ENCODE measurements around the gene FBXW8.

FBXW8 gene

DNA sequence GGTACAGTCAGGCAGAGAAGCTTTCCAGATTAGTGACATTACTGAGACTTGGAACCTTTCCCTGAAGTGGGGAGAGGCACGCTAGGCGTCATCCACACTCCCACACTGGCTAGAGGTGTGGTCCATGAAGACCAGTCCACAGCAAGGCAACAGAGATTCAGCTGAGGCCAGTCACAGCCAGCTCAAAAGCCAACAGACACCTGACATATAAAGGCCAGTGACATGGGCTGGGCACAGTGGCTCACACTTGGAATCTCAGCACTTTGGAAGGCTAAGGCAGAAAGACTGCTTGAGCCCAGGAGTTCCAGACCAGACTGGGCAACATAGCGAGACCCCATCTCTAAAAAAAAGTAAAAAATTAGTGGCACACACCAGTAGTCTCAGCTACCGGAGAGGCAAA, 40.4 kb upstream of the FBXW8 start:
- Histone ChIP-seq H3K79me2 (ENCODE audit: control insufficient read depth, low read length) (peaks cover 83% of the 10 kb centered on the region), H3K36me3 (ENCODE audit: control insufficient read depth, low read length) (peaks cover 76% of the 10 kb centered on the region), H4K20me1 (ENCODE audit: control insufficient read depth, insufficient read depth, low read depth, low read length) (no peaks in the 10 kb centered on the region), H3K4me1 (ENCODE audit: control insufficient read depth, low read length) (peaks cover 54% of the 10 kb centered on the region), H3K27ac (ENCODE audit: low read depth, low read length) (no peak overlapping the region), H3K9me2 (replicated peaks; ENCODE audit: control insufficient read depth, low read length) (no peaks in the 10 kb centered on the region), H3F3A (ENCODE audit: control insufficient read depth, insufficient read depth) (0 out of 2 replicates have a peak, but pooled peaks cover 2% of the 10 kb centered on the region), H3K4me3 (ENCODE audit: low read length) (no peak overlapping the region), H3K27me3 (ENCODE audit: control insufficient read depth, low read length) (no peaks in the 10 kb centered on the region), H3K9me3 (ENCODE audit: control insufficient read depth, insufficient read depth, low read length) (no peaks in the 10 kb centered on the region), H3K4me2 (ENCODE audit: low read length) (no peak overlapping the region)
- TF ChIP-seq, protein P1, sequence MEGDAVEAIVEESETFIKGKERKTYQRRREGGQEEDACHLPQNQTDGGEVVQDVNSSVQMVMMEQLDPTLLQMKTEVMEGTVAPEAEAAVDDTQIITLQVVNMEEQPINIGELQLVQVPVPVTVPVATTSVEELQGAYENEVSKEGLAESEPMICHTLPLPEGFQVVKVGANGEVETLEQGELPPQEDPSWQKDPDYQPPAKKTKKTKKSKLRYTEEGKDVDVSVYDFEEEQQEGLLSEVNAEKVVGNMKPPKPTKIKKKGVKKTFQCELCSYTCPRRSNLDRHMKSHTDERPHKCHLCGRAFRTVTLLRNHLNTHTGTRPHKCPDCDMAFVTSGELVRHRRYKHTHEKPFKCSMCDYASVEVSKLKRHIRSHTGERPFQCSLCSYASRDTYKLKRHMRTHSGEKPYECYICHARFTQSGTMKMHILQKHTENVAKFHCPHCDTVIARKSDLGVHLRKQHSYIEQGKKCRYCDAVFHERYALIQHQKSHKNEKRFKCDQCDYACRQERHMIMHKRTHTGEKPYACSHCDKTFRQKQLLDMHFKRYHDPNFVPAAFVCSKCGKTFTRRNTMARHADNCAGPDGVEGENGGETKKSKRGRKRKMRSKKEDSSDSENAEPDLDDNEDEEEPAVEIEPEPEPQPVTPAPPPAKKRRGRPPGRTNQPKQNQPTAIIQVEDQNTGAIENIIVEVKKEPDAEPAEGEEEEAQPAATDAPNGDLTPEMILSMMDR (IDR thresholded peaks at IDR 0.05; ENCODE audit: low read depth, low read length, poor library complexity, severe bottlenecking): no peak
- TF ChIP-seq EZH2phosphoT487 (IDR thresholded peaks at IDR 0.05; ENCODE audit: borderline replicate concordance, low read length): no peak

DNA sequence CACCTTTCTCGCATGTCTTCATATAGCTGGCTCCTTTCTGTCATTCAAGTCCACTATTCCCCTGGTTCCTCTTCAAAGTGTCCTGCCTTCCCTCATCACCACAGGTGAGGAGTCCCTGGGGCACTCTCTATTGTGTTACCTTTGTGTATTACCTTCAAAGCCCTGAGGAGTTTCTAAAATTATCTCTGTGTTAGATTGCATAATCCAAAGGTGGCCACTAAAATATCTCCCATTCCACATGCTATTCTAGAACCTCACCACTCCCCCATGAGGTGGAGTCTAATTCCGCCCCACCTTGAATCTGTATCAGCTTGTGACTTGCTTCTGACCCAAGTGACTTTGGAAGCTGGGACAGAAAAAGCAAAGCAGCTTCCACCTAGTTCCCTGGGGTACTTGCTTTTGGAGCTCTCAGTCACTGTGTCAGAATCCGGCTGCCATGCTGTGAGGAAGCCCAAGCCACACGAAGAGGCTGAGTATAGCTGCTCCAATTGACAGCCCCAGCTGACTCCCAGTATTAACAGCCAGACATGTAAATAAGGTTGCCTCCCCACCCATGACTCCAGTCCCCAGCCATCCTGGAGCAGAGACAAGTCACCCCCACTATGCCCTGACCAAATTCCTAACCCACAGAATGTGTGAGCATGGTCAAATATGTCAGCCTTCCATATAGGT, 36.3 kb upstream of the FBXW8 start:
- Histone ChIP-seq H3K79me2 (ENCODE audit: control insufficient read depth, low read length) (peaks cover 89% of the 10 kb centered on the region), H3K27ac (ENCODE audit: low read depth, low read length) (no peak overlapping the region)

DNA sequence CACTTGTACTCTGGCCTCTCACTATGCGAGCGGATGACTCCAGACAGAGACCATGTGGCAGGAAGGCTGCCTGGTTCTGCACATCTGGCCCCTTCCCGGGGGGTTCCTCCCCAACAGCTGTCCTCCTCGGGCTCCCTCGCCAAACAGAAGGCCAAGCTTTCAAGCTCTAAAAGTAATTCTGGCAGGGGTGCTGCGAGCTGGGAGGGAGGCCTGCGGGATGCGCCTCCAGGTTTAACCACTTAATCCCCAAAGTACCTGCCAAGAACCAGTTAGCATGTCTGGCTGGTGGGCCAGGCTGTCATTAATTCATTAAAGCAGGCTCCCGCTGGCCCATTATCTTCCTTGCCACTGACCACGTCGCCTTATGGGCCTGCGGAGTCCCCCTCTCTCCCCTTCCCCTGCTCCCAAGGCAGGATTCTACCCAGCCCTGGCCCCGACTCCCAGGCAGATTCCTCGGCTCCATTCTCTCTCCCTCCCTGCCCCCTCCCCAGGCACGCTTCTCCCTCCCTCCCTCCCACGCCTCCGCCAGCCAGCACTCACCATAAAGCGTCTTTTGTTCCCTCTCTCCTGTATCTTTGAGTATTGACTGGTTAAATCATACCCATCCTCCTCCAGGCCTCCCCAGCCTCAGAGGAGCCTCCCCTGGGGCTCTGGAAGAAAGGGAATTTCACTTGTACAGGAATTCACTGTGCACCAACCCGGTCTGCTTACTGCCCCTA, 34.4 kb upstream of the FBXW8 start:
- Histone ChIP-seq H3K4me3 (ENCODE audit: low read length) (no peak overlapping the region), H3K79me2 (ENCODE audit: control insufficient read depth, low read length) (peaks cover 88% of the 10 kb centered on the region)
- no peak for TF ChIP-seq EZH2phosphoT487 (IDR thresholded peaks at IDR 0.05; ENCODE audit: borderline replicate concordance, low read length)
- TF ChIP-seq, protein P1 (IDR thresholded peaks at IDR 0.05; ENCODE audit: low read depth, low read length, poor library complexity, severe bottlenecking): no peak

More for the DNA sequence above, 36.3 kb upstream of the FBXW8 start:
- Histone ChIP-seq H3K9me3 (ENCODE audit: control insufficient read depth, insufficient read depth, low read length) (no peaks in the 10 kb centered on the region), H3K4me1 (ENCODE audit: control insufficient read depth, low read length) (peaks cover 63% of the 10 kb centered on the region), H3K4me2 (ENCODE audit: low read length) (peak overlapping the region; percentile 40), H3K4me3 (ENCODE audit: low read length) (0 out of 2 replicates have a peak overlapping the region, but pooled peaks have one; percentile 12), H3K27me3 (ENCODE audit: control insufficient read depth, low read length) (no peaks in the 10 kb centered on the region), H3F3A (ENCODE audit: control insufficient read depth, insufficient read depth) (no peaks in the 10 kb centered on the region), H3K9me2 (replicated peaks; ENCODE audit: control insufficient read depth, low read length) (no peaks in the 10 kb centered on the region), H3K36me3 (ENCODE audit: control insufficient read depth, low read length) (peaks cover 80% of the 10 kb centered on the region), H4K20me1 (ENCODE audit: control insufficient read depth, insufficient read depth, low read depth, low read length) (peaks cover 9% of the 10 kb centered on the region)
- TF ChIP-seq EZH2phosphoT487 (IDR thresholded peaks at IDR 0.05; ENCODE audit: borderline replicate concordance, low read length): no peak
- TF ChIP-seq, protein P1 (IDR thresholded peaks at IDR 0.05; ENCODE audit: low read depth, low read length, poor library complexity, severe bottlenecking): no peak

More for the DNA sequence above, 34.4 kb upstream of the FBXW8 start:
- no peak overlapping the region for H3K4me2 ChIP-seq (ENCODE audit: low read length)
- H3K27me3 ChIP-seq (ENCODE audit: control insufficient read depth, low read length): 0 out of 2 replicates have a peak, but pooled peaks cover 2% of the 10 kb centered on the region
- H3F3A ChIP-seq (ENCODE audit: control insufficient read depth, insufficient read depth): no peaks in the 10 kb centered on the region
- H3K9me3 ChIP-seq (ENCODE audit: control insufficient read depth, insufficient read depth, low read length): no peaks in the 10 kb centered on the region
- H3K9me2 ChIP-seq (replicated peaks; ENCODE audit: control insufficient read depth, low read length): no peaks in the 10 kb centered on the region
- peaks cover 9% of the 10 kb centered on the region for H4K20me1 ChIP-seq (ENCODE audit: control insufficient read depth, insufficient read depth, low read depth, low read length)
- peaks cover 78% of the 10 kb centered on the region for H3K36me3 ChIP-seq (ENCODE audit: control insufficient read depth, low read length)
- peaks cover 63% of the 10 kb centered on the region for H3K4me1 ChIP-seq (ENCODE audit: control insufficient read depth, low read length)
- H3K27ac ChIP-seq (ENCODE audit: low read depth, low read length): no peak overlapping the region
